Measurements from ENCODE around the gene TRIB2. TPM values are rescaled to one million over a fixed set of nuclear protein-coding genes. Genes with fewer than 3 reads are reported as not detected.
A peak's percentile ranks its signal among the peaks of the same experiment; 100 is the strongest.

TRIB2 gene
- total RNA-seq, 1 donor, result 79.6 TPM

DNA sequence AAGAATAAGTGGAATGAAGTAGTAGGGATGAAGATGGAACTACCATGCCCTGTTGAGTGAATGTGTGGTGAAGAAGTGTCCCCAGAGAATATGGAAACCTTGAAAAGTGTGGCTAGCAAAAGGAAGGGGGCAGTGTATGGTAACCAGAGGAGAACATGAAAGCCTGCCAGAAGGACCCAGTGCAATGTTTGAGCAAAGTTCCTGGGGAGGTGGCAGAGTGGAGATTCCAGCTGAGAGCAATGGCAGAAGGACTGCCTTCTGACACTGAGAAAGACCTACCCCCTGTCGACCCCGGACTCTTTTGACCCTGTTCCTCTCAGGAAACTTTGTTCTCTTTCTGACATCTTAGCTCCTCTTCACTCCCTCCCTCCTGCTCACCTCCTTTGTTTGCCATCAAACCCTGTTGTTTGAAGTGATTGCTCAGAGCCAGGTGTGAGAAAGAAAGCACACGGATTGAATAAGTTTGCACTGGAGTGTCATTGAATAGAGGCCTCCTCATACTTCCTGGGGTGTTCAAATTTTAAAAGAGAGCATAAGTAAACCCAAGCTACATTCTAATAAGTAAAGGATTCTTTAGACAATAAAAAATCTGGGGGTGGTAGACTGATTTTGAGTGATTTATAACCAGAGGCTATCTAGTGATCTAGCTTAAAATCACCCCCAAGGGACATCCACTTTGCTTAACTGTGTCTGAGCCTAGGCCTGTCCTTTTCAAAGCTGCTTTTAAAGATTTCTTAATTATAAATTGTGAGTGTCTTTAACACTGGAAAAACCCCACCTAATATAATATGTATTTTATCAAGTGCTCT, 57.1 kb downstream of the TRIB2 start:
- no peak overlapping the region for H2AFZ ChIP-seq (ENCODE audit: low read length)
- TF ChIP-seq, protein P1, sequence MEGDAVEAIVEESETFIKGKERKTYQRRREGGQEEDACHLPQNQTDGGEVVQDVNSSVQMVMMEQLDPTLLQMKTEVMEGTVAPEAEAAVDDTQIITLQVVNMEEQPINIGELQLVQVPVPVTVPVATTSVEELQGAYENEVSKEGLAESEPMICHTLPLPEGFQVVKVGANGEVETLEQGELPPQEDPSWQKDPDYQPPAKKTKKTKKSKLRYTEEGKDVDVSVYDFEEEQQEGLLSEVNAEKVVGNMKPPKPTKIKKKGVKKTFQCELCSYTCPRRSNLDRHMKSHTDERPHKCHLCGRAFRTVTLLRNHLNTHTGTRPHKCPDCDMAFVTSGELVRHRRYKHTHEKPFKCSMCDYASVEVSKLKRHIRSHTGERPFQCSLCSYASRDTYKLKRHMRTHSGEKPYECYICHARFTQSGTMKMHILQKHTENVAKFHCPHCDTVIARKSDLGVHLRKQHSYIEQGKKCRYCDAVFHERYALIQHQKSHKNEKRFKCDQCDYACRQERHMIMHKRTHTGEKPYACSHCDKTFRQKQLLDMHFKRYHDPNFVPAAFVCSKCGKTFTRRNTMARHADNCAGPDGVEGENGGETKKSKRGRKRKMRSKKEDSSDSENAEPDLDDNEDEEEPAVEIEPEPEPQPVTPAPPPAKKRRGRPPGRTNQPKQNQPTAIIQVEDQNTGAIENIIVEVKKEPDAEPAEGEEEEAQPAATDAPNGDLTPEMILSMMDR (IDR thresholded peaks at IDR 0.05; ENCODE audit: extremely low read depth, low read depth, low read length), result no peak
- DNase-seq (ENCODE audit: insufficient read length, low spot score, missing footprints), result no peak
- H3K36me3 ChIP-seq (ENCODE audit: insufficient read depth, low read length), result no peaks in the 10 kb centered on the region
- H3K9me3 ChIP-seq (ENCODE audit: low read depth, low read length), result no peaks in the 10 kb centered on the region
- H3K27ac ChIP-seq (ENCODE audit: low read depth, low read length), result no peak overlapping the region
- H4K20me1 ChIP-seq (ENCODE audit: insufficient read depth, low read length), result no peaks in the 10 kb centered on the region
- no peaks in the 10 kb centered on the region for H3K27me3 ChIP-seq (ENCODE audit: insufficient read depth, low read length)
- no peak overlapping the region for H3K4me2 ChIP-seq (ENCODE audit: insufficient read depth, low read length)
- H3K79me2 ChIP-seq (ENCODE audit: insufficient read depth, low read length), result no peaks in the 10 kb centered on the region
- no peak overlapping the region for H3K4me3 ChIP-seq (ENCODE audit: insufficient read depth, low read length)
- no peaks in the 10 kb centered on the region for H3K4me1 ChIP-seq (ENCODE audit: insufficient read depth, low read length)

DNA sequence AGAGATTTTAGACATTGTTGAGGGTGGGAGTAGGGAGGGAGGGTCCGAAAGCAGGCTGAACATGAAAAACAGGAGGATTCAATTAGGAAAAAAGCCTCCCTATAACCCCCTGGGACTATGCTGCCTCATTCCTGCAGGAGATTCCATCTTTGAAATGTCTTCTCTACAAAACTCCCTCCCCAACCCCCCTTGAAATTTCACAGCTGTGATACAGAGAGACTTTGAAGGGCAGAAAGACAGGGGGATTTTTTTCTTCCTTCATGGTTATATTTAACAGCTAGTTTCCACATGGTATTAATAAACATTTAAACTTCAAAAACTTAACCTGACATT, 57.6 kb downstream of the TRIB2 start:
- Histone ChIP-seq H3K27me3 (ENCODE audit: insufficient read depth, low read length) (no peaks in the 10 kb centered on the region), H2AFZ (ENCODE audit: low read length) (no peak overlapping the region), H3K4me3 (ENCODE audit: insufficient read depth, low read length) (no peak overlapping the region), H3K9me3 (ENCODE audit: low read depth, low read length) (no peaks in the 10 kb centered on the region), H3K4me1 (ENCODE audit: insufficient read depth, low read length) (no peaks in the 10 kb centered on the region), H3K4me2 (ENCODE audit: insufficient read depth, low read length) (no peak overlapping the region), H3K79me2 (ENCODE audit: insufficient read depth, low read length) (no peaks in the 10 kb centered on the region), H3K36me3 (ENCODE audit: insufficient read depth, low read length) (no peaks in the 10 kb centered on the region), H4K20me1 (ENCODE audit: insufficient read depth, low read length) (no peaks in the 10 kb centered on the region), H3K27ac (ENCODE audit: low read depth, low read length) (no peak overlapping the region)
- TF ChIP-seq, protein P1 (IDR thresholded peaks at IDR 0.05; ENCODE audit: extremely low read depth, low read depth, low read length), result no peak
- DNase-seq (ENCODE audit: insufficient read length, low spot score, missing footprints), result no peak

DNA sequence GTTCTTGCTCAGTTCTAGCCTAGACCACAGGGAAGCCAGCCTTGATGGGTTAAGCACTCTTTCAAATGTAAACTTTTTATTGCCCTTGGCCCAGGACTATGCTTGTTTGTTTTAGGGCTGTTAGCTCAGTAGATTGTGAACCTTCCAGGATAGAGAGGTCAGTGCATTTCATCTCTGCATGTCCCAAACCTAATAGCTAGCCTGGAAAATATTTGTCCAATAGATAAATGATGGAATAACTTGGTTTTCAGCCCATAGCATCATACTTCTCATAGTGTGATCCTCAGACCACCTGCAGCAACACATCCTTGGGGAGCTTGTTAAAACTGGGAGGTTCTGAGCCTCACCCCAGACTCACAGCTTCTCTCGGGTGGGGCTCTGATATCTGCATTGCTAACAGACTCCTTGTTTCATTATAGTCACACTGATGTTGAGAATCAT, 59.8 kb downstream of the TRIB2 start:
- no peak overlapping the region for H3K4me2 ChIP-seq (ENCODE audit: insufficient read depth, low read length)
- H4K20me1 ChIP-seq (ENCODE audit: insufficient read depth, low read length), result no peaks in the 10 kb centered on the region
- H3K27ac ChIP-seq (ENCODE audit: low read depth, low read length), result no peak overlapping the region
- H3K4me1 ChIP-seq (ENCODE audit: insufficient read depth, low read length), result no peaks in the 10 kb centered on the region
- no peak for DNase-seq (ENCODE audit: insufficient read length, low spot score, missing footprints)
- TF ChIP-seq, protein P1 (IDR thresholded peaks at IDR 0.05; ENCODE audit: extremely low read depth, low read depth, low read length), result no peak
- H3K9me3 ChIP-seq (ENCODE audit: low read depth, low read length), result no peaks in the 10 kb centered on the region
- H3K27me3 ChIP-seq (ENCODE audit: insufficient read depth, low read length), result no peaks in the 10 kb centered on the region
- no peaks in the 10 kb centered on the region for H3K36me3 ChIP-seq (ENCODE audit: insufficient read depth, low read length)
- H3K79me2 ChIP-seq (ENCODE audit: insufficient read depth, low read length), result no peaks in the 10 kb centered on the region
- no peak overlapping the region for H3K4me3 ChIP-seq (ENCODE audit: insufficient read depth, low read length)
- no peak overlapping the region for H2AFZ ChIP-seq (ENCODE audit: low read length)

DNA sequence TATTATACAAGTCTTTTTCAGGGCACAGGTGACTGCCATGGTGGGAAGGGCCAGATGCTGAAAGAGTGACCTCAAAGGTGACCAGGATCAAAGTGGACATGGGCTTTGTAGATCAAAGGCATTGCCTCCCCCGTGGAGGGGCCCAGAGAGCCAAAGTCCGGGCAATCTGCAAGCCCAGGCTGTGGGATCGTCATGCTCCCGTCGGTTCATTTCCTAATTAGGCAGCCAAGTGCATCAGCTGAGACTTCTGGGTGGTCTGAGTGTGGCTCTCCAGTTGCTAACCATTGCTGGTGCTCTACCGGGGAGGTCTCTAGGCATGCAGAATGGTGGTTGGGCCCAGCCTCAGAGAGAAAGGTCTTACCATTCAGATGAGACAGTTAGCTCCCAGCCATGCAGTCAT, 61.6 kb downstream of the TRIB2 start:
- H3K4me3 ChIP-seq (ENCODE audit: insufficient read depth, low read length), result no peak overlapping the region
- H3K4me2 ChIP-seq (ENCODE audit: insufficient read depth, low read length), result no peak overlapping the region
- peak overlapping the region; percentile 28 for H2AFZ ChIP-seq (ENCODE audit: low read length)
- DNase-seq (ENCODE audit: insufficient read length, low spot score, missing footprints), result no peak
- TF ChIP-seq, protein P1 (IDR thresholded peaks at IDR 0.05; ENCODE audit: extremely low read depth, low read depth, low read length), result no peak
- no peaks in the 10 kb centered on the region for H3K4me1 ChIP-seq (ENCODE audit: insufficient read depth, low read length)
- no peaks in the 10 kb centered on the region for H3K79me2 ChIP-seq (ENCODE audit: insufficient read depth, low read length)
- H3K36me3 ChIP-seq (ENCODE audit: insufficient read depth, low read length), result no peaks in the 10 kb centered on the region
- no peaks in the 10 kb centered on the region for H3K9me3 ChIP-seq (ENCODE audit: low read depth, low read length)
- no peaks in the 10 kb centered on the region for H4K20me1 ChIP-seq (ENCODE audit: insufficient read depth, low read length)
- H3K27me3 ChIP-seq (ENCODE audit: insufficient read depth, low read length), result no peaks in the 10 kb centered on the region
- H3K27ac ChIP-seq (ENCODE audit: low read depth, low read length), result no peak overlapping the region

All from osteoblast (primary cell).